HG02852 (cell line): Measurements from ENCODE around the gene RAPGEF3.

Experiments used
- ATAC-seq: cut with Tn5 transposase; IDR thresholded peaks from one replicate; pipeline ENCODE4 v1.9.1; 2021; ENCODE audit warnings: mild to moderate bottlenecking, moderate library complexity; ENCODE audit not compliant: unreplicated experiment

The RAPGEF3 gene

GRCh38 chr12:47777151-47777550, 18.5 kb upstream of the RAPGEF3 start:
- no peak for ATAC-seq

GRCh38 chr12:47776471-47777143, 17.9 kb upstream of the RAPGEF3 start:
- no peak for ATAC-seq

GRCh38 chr12:47775100-47775911, 16.6 kb upstream of the RAPGEF3 start:
- ATAC-seq: no peak

- no peak for ATAC-seq
Measured at GRCh38 chr12:47774663-47775062, 16.0 kb upstream of the RAPGEF3 start.

- ATAC-seq: no peak
Measured at GRCh38 chr12:47773858-47774580, 15.3 kb upstream of the RAPGEF3 start.

GRCh38 chr12:47773062-47773857, 14.6 kb upstream of the RAPGEF3 start, which contains the start of gene SLC48A1:
TSS of gene SLC48A1 (plus strand) at chr12:47773238. CDS start at chr12:47773305, 67 bp downstream.
- peak; percentile 83 for ATAC-seq

GRCh38 chr12:47772738-47773061, 14.0 kb upstream of the RAPGEF3 start:
- ATAC-seq: no peak

- no peak for ATAC-seq
Measured at GRCh38 chr12:47772094-47772660, 13.5 kb upstream of the RAPGEF3 start.

GRCh38 chr12:47771304-47771703, 12.6 kb upstream of the RAPGEF3 start:
- ATAC-seq: no peak

- no peak for ATAC-seq
Measured at GRCh38 chr12:47770086-47770726, 11.5 kb upstream of the RAPGEF3 start.

GRCh38 chr12:47769234-47770085, 10.8 kb upstream of the RAPGEF3 start:
- ATAC-seq: no peak

GRCh38 chr12:47768323-47768811, 9.7 kb upstream of the RAPGEF3 start:
- no peak for ATAC-seq

GRCh38 chr12:47767216-47767724, 8.6 kb upstream of the RAPGEF3 start:
- peak; percentile 73 for ATAC-seq

GRCh38 chr12:47766502-47767215, 8.0 kb upstream of the RAPGEF3 start:
- peak; percentile 7 for ATAC-seq

GRCh38 chr12:47763481-47764346, 5.0 kb upstream of the RAPGEF3 start:
- no peak for ATAC-seq

GRCh38 chr12:47762850-47763465, 4.3 kb upstream of the RAPGEF3 start:
- no peak for ATAC-seq

GRCh38 chr12:47758584-47758833, 171 bp downstream of the RAPGEF3 start:
- no peak for ATAC-seq
